CD4-positive, alpha-beta T cell (primary cell): Measurements from ENCODE around the gene BARX2. TPM values are rescaled to one million over a fixed set of nuclear protein-coding genes. Genes with fewer than 3 reads are reported as not detected.

Experiments used
- ATAC-seq: fragments of 200-7000 bp; cut with Tn5 transposase; one replicate; pipeline ENCODE4 v1.10.0; 2022; ENCODE audit warnings: mild to moderate bottlenecking; ENCODE audit not compliant: poor library complexity
- CTCF ChIA-PET: fragments of 350-600 bp; sonication (Branson Sonifier 250); formaldehyde crosslinking; loops from one replicate; lab custom pipeline; 2021; ENCODE audit warnings: antibody characterized with exemption, inconsistent platforms; lab: Charles Lee
- POLR2A ChIA-PET: fragments of 350-600 bp; sonication (Branson Sonifier 250); formaldehyde crosslinking; loops from one replicate; lab custom pipeline; 2021; ENCODE audit warnings: antibody characterized with exemption, inconsistent platforms; lab: Charles Lee
- DNase-seq, 14 experiments: peaks; one replicate each; pipeline ENCODE4 v3.0.0-alpha.2; 2013 to 2020; ENCODE audit warnings: mixed read lengths in 2 of 14
- H3K27ac ChIP-seq, 2 donors: one replicate each; pipeline versions ENCODE4 v1.5.1 to v1.7.0; 2013; ENCODE audit warnings: low read length in 2 of 2, low read depth in 1 of 2, mild to moderate bottlenecking in 1 of 2
- H3K27me3 ChIP-seq, 2 experiments: 1 replicate in 1 of 2; 2 replicates in 1 of 2; pipeline versions ENCODE4 v1.6.1 to v1.7.0; 2013; ENCODE audit warnings: low read length in 2 of 2, control low read depth in 1 of 2, mild to moderate bottlenecking in 1 of 2, moderate library complexity in 1 of 2; ENCODE audit not compliant: insufficient read depth in 2 of 2, control insufficient read depth in 1 of 2
- H3K36me3 ChIP-seq: one replicate; pipeline ENCODE4 v1.6.1; 2013; ENCODE audit warnings: low read length, control low read depth; ENCODE audit not compliant: insufficient read depth
- H3K4me1 ChIP-seq: one replicate; pipeline ENCODE4 v1.6.1; 2013; ENCODE audit warnings: low read length, control low read depth; ENCODE audit not compliant: insufficient read depth
- H3K4me3 ChIP-seq: one replicate; pipeline ENCODE4 v1.5.1; 2013; ENCODE audit warnings: mild to moderate bottlenecking, low read length, moderate library complexity
- H3K9me3 ChIP-seq, 2 experiments: 1 replicate in 1 of 2; 2 replicates in 1 of 2; pipeline versions ENCODE4 v1.6.1 to v1.7.0; 2013; ENCODE audit warnings: low read length in 2 of 2, mild to moderate bottlenecking in 2 of 2, control low read depth in 1 of 2, moderate library complexity in 1 of 2; ENCODE audit not compliant: control insufficient read depth in 1 of 2, insufficient read depth in 1 of 2
- H3K27ac Mint-ChIP-seq: one replicate; pipeline ENCODE4 v1.8.0; 2020; ENCODE audit warnings: mixed read lengths
- H3K27me3 Mint-ChIP-seq: one replicate; pipeline ENCODE4 v1.8.0; 2021; ENCODE audit warnings: mixed read lengths
- H3K36me3 Mint-ChIP-seq: one replicate; pipeline ENCODE4 v1.8.0; 2021; ENCODE audit warnings: low read depth, mixed read lengths
- H3K4me1 Mint-ChIP-seq: one replicate; pipeline ENCODE4 v1.8.0; 2021; ENCODE audit warnings: low read depth, mixed read lengths
- H3K4me3 Mint-ChIP-seq: one replicate; pipeline ENCODE4 v1.8.0; 2020; ENCODE audit warnings: mild to moderate bottlenecking, mixed read lengths
- H3K9me3 Mint-ChIP-seq: one replicate; pipeline ENCODE4 v1.8.0; 2020; ENCODE audit warnings: mixed read lengths
- intact Hi-C, 2 experiments: fragments of 100-400 bp; cut with DNase I in 1 of 2; cut with micrococcal nuclease in 1 of 2; formaldehyde crosslinking; loops; one replicate each; pipeline versions ENCODE4 v1.15.1 to v1.9.0; 2023 to 2025; cut with DNase I, micrococcal nuclease
- total RNA-seq, 174 experiments: library from RNA in 2 of 174; stranded (reverse) in 2 of 174; gene quantifications; one replicate each; pipeline ENCODE4 v1.2.3 and lab custom pipeline; 2021 to 2026
- TF ChIP-seq, protein P1 (sequence below): fragments of 200-600 bp; IDR thresholded peaks from one replicate; pipeline ENCODE4 v1.8.0; 2022; ENCODE audit warnings: antibody characterized with exemption, mild to moderate bottlenecking

BARX2 gene
- total RNA-seq, 2 experiments from 2014 or later, result not detected

GRCh38 chr11:129383060-129383459 lies 7.4 kb downstream of the BARX2 start:
- intact Hi-C loops, result no loop called here
- peaks cover 0 to 25% of the 10 kb centered on the region in 2 experiments for H3K27me3 ChIP-seq
- ATAC-seq (no peak), DNase-seq (no peak)
- no peaks in the 10 kb centered on the region for H3K4me1 ChIP-seq
- no peak overlapping the region for H3K27ac Mint-ChIP-seq
- TF ChIP-seq, protein P1, sequence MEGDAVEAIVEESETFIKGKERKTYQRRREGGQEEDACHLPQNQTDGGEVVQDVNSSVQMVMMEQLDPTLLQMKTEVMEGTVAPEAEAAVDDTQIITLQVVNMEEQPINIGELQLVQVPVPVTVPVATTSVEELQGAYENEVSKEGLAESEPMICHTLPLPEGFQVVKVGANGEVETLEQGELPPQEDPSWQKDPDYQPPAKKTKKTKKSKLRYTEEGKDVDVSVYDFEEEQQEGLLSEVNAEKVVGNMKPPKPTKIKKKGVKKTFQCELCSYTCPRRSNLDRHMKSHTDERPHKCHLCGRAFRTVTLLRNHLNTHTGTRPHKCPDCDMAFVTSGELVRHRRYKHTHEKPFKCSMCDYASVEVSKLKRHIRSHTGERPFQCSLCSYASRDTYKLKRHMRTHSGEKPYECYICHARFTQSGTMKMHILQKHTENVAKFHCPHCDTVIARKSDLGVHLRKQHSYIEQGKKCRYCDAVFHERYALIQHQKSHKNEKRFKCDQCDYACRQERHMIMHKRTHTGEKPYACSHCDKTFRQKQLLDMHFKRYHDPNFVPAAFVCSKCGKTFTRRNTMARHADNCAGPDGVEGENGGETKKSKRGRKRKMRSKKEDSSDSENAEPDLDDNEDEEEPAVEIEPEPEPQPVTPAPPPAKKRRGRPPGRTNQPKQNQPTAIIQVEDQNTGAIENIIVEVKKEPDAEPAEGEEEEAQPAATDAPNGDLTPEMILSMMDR, result no peak
- no peaks in the 10 kb centered on the region for H3K36me3 ChIP-seq
- no peak overlapping the region for H3K4me3 ChIP-seq
- H3K9me3 Mint-ChIP-seq, result no peaks in the 10 kb centered on the region
- peaks cover 72% of the 10 kb centered on the region for H3K27me3 Mint-ChIP-seq
- ChIA-PET POLR2A (no interaction called here), CTCF (no interaction called here)
- H3K27ac ChIP-seq, result no peak overlapping the region
- no peaks in the 10 kb centered on the region for H3K4me1 Mint-ChIP-seq
- no peaks in the 10 kb centered on the region for H3K36me3 Mint-ChIP-seq
- no peak overlapping the region for H3K4me3 Mint-ChIP-seq
- H3K9me3 ChIP-seq, result no peaks in the 10 kb centered on the region

DNA sequence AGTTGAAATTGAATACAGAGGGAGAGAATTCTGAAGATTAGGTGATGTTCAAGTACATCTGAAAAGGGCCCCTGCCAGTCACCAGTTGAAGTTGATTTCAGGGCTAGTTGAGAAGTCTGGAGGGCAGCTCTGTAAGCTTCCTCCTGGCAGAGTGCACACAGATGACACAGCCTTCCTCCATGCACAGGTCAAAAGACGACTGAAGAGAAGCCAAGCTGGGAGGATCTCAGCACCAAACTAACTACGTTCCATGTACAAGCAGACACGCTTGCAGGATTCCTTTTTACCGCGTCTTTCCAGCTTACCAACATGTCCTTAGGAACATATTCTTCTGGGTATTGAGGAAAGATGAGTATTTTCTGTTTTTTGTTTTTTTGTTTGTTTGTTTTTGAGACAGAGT lies 7.9 kb downstream of the BARX2 start:
- Mint-ChIP-seq H3K27ac (no peak overlapping the region), H3K27me3 (peaks cover 68% of the 10 kb centered on the region), H3K36me3 (no peaks in the 10 kb centered on the region), H3K9me3 (no peaks in the 10 kb centered on the region), H3K4me3 (no peak overlapping the region), H3K4me1 (no peaks in the 10 kb centered on the region)
- Histone ChIP-seq H3K27me3 (peaks cover 0 to 21% of the 10 kb centered on the region in 2 experiments), H3K27ac (no peak overlapping the region), H3K9me3 (no peaks in the 10 kb centered on the region), H3K4me3 (no peak overlapping the region), H3K36me3 (no peaks in the 10 kb centered on the region), H3K4me1 (no peaks in the 10 kb centered on the region)
- POLR2A ChIA-PET, result no interaction called here
- TF ChIP-seq, protein P1, result no peak
- ATAC-seq, result no peak
- DNase-seq, result no peak
- intact Hi-C loops, result no loop called here
- CTCF ChIA-PET, result no interaction called here

- peaks cover 58% of the 10 kb centered on the region for H3K27me3 Mint-ChIP-seq
- H3K4me3 ChIP-seq, result no peak overlapping the region
- H3K9me3 Mint-ChIP-seq, result no peaks in the 10 kb centered on the region
- intact Hi-C loops, result no loop called here
- no peaks in the 10 kb centered on the region for H3K36me3 ChIP-seq
- TF ChIP-seq, protein P1, result no peak
- H3K4me1 ChIP-seq, result no peaks in the 10 kb centered on the region
- ChIA-PET POLR2A (no interaction called here), CTCF (no interaction called here)
- H3K27me3 ChIP-seq, result peaks cover 0 to 18% of the 10 kb centered on the region in 2 experiments
- no peak for ATAC-seq
- no peaks in the 10 kb centered on the region for H3K4me1 Mint-ChIP-seq
- H3K27ac Mint-ChIP-seq, result no peak overlapping the region
- no peak for DNase-seq
- no peak overlapping the region for H3K4me3 Mint-ChIP-seq
- H3K36me3 Mint-ChIP-seq, result no peaks in the 10 kb centered on the region
- H3K27ac ChIP-seq, result no peak overlapping the region
- no peaks in the 10 kb centered on the region for H3K9me3 ChIP-seq
Observed at GRCh38 chr11:129384415-129384814, 8.8 kb downstream of the BARX2 start.
